SK-N-SH (cell line): ENCODE data around the gene IRF2BP2. TPM values are rescaled to one million over a fixed set of nuclear protein-coding genes. Genes with fewer than 3 reads are reported as not detected.
A peak's percentile ranks its signal among the peaks of the same experiment; 100 is the strongest.

Experiments used
- CTCF ChIA-PET: fragments of 300-600, 350-600 bp; formaldehyde crosslinking; extraction: SDS; loops from one replicate; lab custom pipeline; 2021; lab: Yijun Ruan, JAX
- POLR2A ChIA-PET: fragments of 350-600 bp; sonication (Branson Sonifier 250); formaldehyde crosslinking; extraction: SDS; loops from one replicate; lab custom pipeline; 2020; ENCODE audit warnings: antibody characterized with exemption, inconsistent platforms; lab: Yijun Ruan, JAX
- DNase-seq: peaks from one replicate; pipeline ENCODE4 v3.0.0; 2012
- H2AFZ ChIP-seq: fragments of 200-600 bp; sonication (generic); 2 replicates; pipeline ENCODE4 v1.8.1; 2016; ENCODE audit warnings: antibody characterized with exemption, mild to moderate bottlenecking, low read depth
- H3F3A ChIP-seq: fragments of 200-600 bp; sonication (generic); replicated peaks from 2 replicates; pipeline ENCODE3; 2016; ENCODE audit warnings: antibody characterized with exemption, mild to moderate bottlenecking; ENCODE audit not compliant: insufficient read depth
- H3K27ac ChIP-seq, 2 experiments: fragments of 200-500 bp in 1 of 2; fragments of 200-600 bp in 1 of 2; sonication (Bioruptor generic) in 1 of 2; sonication (generic), shearing (Covaris generic) in 1 of 2; 2 replicates each; pipeline versions ENCODE4 v1.5.1 to v1.6.1; 2014 to 2016; ENCODE audit warnings: low read depth in 2 of 2, inconsistent platforms in 1 of 2, low read length in 1 of 2, mild to moderate bottlenecking in 1 of 2, mixed read lengths in 1 of 2
- H3K27me3 ChIP-seq: fragments of 200-600 bp; sonication (generic), shearing (Covaris generic); 2 replicates; pipeline ENCODE4 v1.6.1; 2016; ENCODE audit warnings: mixed run types; ENCODE audit not compliant: insufficient read depth
- H3K36me3 ChIP-seq, 2 experiments: fragments of 200-500 bp in 1 of 2; fragments of 200-600 bp in 1 of 2; sonication (Bioruptor generic) in 1 of 2; sonication (generic) in 1 of 2; replicated peaks in 1 of 2; 2 replicates each; pipeline versions ENCODE3 to v1.5.1; 2014 to 2016; ENCODE audit warnings: low read length in 1 of 2, mild to moderate bottlenecking in 1 of 2; ENCODE audit not compliant: insufficient read depth in 2 of 2, control insufficient read depth in 1 of 2
- H3K4me1 ChIP-seq, 2 experiments: fragments of 200-500 bp in 1 of 2; fragments of 200-600 bp in 1 of 2; sonication (Bioruptor generic) in 1 of 2; sonication (generic), shearing (Covaris generic) in 1 of 2; 2 replicates each; pipeline versions ENCODE4 v1.5.1 to v1.6.1; 2014 to 2016; ENCODE audit warnings: low read depth in 1 of 2, low read length in 1 of 2, mixed run types in 1 of 2; ENCODE audit not compliant: insufficient read depth in 2 of 2, control insufficient read depth in 1 of 2
- H3K4me2 ChIP-seq: fragments of 200-600 bp; sonication (generic), shearing (Covaris generic); 2 replicates; pipeline ENCODE4 v1.6.1; 2017; ENCODE audit warnings: mixed run types
- H3K4me3 ChIP-seq, 2 experiments: fragments of 200-500 bp in 1 of 2; fragments of 200-600 bp in 1 of 2; sonication (Bioruptor generic) in 1 of 2; sonication (generic), shearing (Covaris generic) in 1 of 2; 2 replicates each; pipeline versions ENCODE4 v1.5.1 to v1.8.1; 2014 to 2016; ENCODE audit warnings: low read depth in 2 of 2, inconsistent platforms in 1 of 2, low read length in 1 of 2, mild to moderate bottlenecking in 1 of 2, mixed read lengths in 1 of 2, moderate library complexity in 1 of 2
- H3K79me2 ChIP-seq: fragments of 200-600 bp; sonication (generic); 2 replicates; pipeline ENCODE4 v1.8.1; 2017; ENCODE audit warnings: mild to moderate bottlenecking; ENCODE audit not compliant: insufficient read depth
- H3K9ac ChIP-seq: fragments of 200-600 bp; sonication (generic); 2 replicates; pipeline ENCODE4 v1.6.1; 2017; ENCODE audit warnings: mixed run types
- H3K9me2 ChIP-seq: fragments of 200-600 bp; sonication (generic); 2 replicates; pipeline ENCODE4 v1.6.1; 2017; ENCODE audit warnings: mixed run types
- H3K9me3 ChIP-seq: fragments of 200-600 bp; sonication (generic); 2 replicates; pipeline ENCODE4 v1.6.1; 2017; ENCODE audit warnings: mixed run types, mild to moderate bottlenecking, moderate library complexity
- H4K20me1 ChIP-seq: fragments of 200-600 bp; sonication (generic); 2 replicates; pipeline ENCODE4 v1.6.1; 2017; ENCODE audit warnings: mild to moderate bottlenecking, mixed run types; ENCODE audit not compliant: insufficient read depth
- IRF3 ChIP-seq: fragments of 150-350 bp; IDR thresholded peaks from 2 replicates; pipeline ENCODE4 v1.6.1; 2016; ENCODE audit warnings: mild to moderate bottlenecking, low read depth, low read length
- REST ChIP-seq: IDR thresholded peaks from 2 replicates; pipeline ENCODE4 v1.6.1; 2012; ENCODE audit warnings: mild to moderate bottlenecking, low read depth, low read length, moderate library complexity
- TAF1 ChIP-seq: IDR thresholded peaks from 2 replicates; pipeline ENCODE4 v1.6.1; 2012; ENCODE audit warnings: low read depth, mild to moderate bottlenecking, low read length, moderate library complexity, borderline replicate concordance
- ZBTB33 ChIP-seq: IDR thresholded peaks from 2 replicates; pipeline ENCODE4 v1.4.0; 2012; ENCODE audit warnings: low read depth, borderline replicate concordance
- WGBS: methylation state at CpG from one replicate; pipeline ENCODE4 v1.1.6; 2017; ENCODE audit warnings: low lambda C conversion rate; 5-methylcytosine and 5-hydroxymethylcytosine counted together
- polyA plus RNA-seq, 3 experiments: library from polyadenylated mRNA; depleted of rRNA; stranded (reverse); fragments of >200 nt; gene quantifications; 2 replicates each; pipeline ENCODE4 v1.2.3, GENCODE V29; 2012

IRF2BP2 gene
- polyA plus RNA-seq, 1 of the 3 experiments (the other 2 are of a cell fraction), result 73.9 TPM

- no peak overlapping the region for H3K27ac ChIP-seq
- peaks cover 11 to 45% of the 10 kb centered on the region in 2 experiments; a peak in 3 of 4 replicates for H3K4me1 ChIP-seq
- whole genome bisulfite sequencing, result 27% methylated on average over 1 of the region's 1 CpG
- no peak for TF ChIP-seq TAF1
- no peak overlapping the region for H2AFZ ChIP-seq
- H3K4me2 ChIP-seq, result no peak overlapping the region
- no peaks in the 10 kb centered on the region for H3K9me3 ChIP-seq
- DNase-seq, result no peak
- H3K9me2 ChIP-seq, result no peaks in the 10 kb centered on the region
- H3K4me3 ChIP-seq, result no peak overlapping the region
- H3F3A ChIP-seq, result peaks cover 3% of the 10 kb centered on the region
- no peaks in the 10 kb centered on the region for H3K27me3 ChIP-seq
- POLR2A ChIA-PET, result no interaction called here
- H4K20me1 ChIP-seq, result no peaks in the 10 kb centered on the region
- H3K36me3 ChIP-seq, result no peaks in the 10 kb centered on the region
- no peak overlapping the region for H3K9ac ChIP-seq
- no peaks in the 10 kb centered on the region; the same call in 1 of the 2 replicates for H3K79me2 ChIP-seq
- CTCF ChIA-PET, result interaction anchor here (0.6 to 1.5 kb wide), 3 partner anchors 56 to 454 kb away, joined by 3 to 4 read pairs (median 3); no protein-coding TSS in a partner anchor
Measured at GRCh38 chr1:234568345-234568744, 41.6 kb downstream of the IRF2BP2 start.

GRCh38 chr1:234565132-234565531 is 44.8 kb downstream of the IRF2BP2 start:
- Histone ChIP-seq H3K9ac (no peak overlapping the region), H3K27ac (peak overlapping the region; percentile 53 to 97), H3K9me2 (no peaks in the 10 kb centered on the region), H3K9me3 (no peaks in the 10 kb centered on the region), H4K20me1 (no peaks in the 10 kb centered on the region), H3K4me3 (no peak overlapping the region), H3K79me2 (no peaks in the 10 kb centered on the region; the same call in 1 of the 2 replicates), H2AFZ (no peak overlapping the region), H3K36me3 (no peaks in the 10 kb centered on the region), H3K27me3 (no peaks in the 10 kb centered on the region), H3F3A (peaks cover 3% of the 10 kb centered on the region), H3K4me2 (peak overlapping the region; percentile 2; the same call in 1 of the 2 replicates), H3K4me1 (peaks cover 11 to 32% of the 10 kb centered on the region in 2 experiments; a peak in 3 of 4 replicates)
- TF ChIP-seq IRF3 (no peak), ZBTB33 (no peak), REST (no peak)
- ChIA-PET POLR2A (no interaction called here), CTCF (interaction anchor here (1.2 kb wide), 1 partner anchor 66 kb away, joined by 3 read pairs; no protein-coding TSS in a partner anchor)
- WGBS, result 97% methylated on average over 2 of the region's 2 CpGs
- no peak for DNase-seq
